ENCODE results near the gene GATA2. TPM values are rescaled to one million over a fixed set of nuclear protein-coding genes. Genes with fewer than 3 reads are reported as not detected.

GATA2 gene
- total RNA-seq, 1 experiment from 2014 or later, result 0.51 TPM

DNA sequence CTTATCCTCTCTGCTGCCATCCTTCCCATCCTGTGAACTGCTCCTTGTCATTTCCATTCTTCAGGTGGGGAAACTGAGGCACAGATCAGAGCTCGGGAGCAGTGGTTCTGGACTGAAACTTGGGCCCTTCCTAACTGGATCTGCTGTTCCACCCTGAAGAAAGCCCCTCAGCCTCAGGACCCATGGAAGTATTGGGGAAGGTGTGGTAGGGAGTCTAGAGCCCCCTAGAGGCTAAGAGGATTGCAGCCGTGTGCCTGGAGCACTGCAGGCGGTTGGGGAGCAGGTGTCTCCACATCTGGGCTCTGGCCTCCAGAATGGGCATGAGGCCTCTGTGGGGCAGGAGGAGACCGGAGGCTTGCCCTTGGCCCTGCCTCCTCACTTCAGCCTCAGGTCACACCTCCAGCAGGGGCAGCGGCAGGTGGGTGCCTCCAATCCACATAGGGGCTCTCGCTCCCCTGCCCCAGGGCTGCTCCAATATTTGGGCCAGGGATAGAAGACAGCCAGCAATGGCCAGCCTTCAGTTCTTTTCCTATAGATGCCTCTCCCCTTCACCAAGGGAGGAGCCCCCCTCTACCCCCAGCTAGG is 54.4 kb downstream of the GATA2 start:
- intact Hi-C loops (cut with micrococcal nuclease), result no loop called here
- Mint-ChIP-seq H3K4me1 (ENCODE audit: insufficient read depth, unreplicated experiment) (no peaks in the 10 kb centered on the region), H3K27ac (ENCODE audit: low read depth, unreplicated experiment) (no peak overlapping the region), H3K27me3 (ENCODE audit: insufficient read depth, unreplicated experiment) (peaks cover 65% of the 10 kb centered on the region), H3K9me3 (ENCODE audit: unreplicated experiment) (no peaks in the 10 kb centered on the region), H3K36me3 (ENCODE audit: insufficient read depth, unreplicated experiment) (no peaks in the 10 kb centered on the region), H3K4me3 (ENCODE audit: unreplicated experiment) (no peak overlapping the region)
- DNase-seq (ENCODE audit: unreplicated experiment), result no peak
- ChIA-PET POLR2A (interaction anchor here (0.6 kb wide), 1 partner anchor 152 kb away, joined by 3 read pairs; no protein-coding TSS in a partner anchor), CTCF (interaction anchor here (0.6 to 1.7 kb wide), 4 partner anchors 12 to 101 kb away, joined by 3 to 7 read pairs (median 4); no protein-coding TSS in a partner anchor)
- TF ChIP-seq, protein P1, sequence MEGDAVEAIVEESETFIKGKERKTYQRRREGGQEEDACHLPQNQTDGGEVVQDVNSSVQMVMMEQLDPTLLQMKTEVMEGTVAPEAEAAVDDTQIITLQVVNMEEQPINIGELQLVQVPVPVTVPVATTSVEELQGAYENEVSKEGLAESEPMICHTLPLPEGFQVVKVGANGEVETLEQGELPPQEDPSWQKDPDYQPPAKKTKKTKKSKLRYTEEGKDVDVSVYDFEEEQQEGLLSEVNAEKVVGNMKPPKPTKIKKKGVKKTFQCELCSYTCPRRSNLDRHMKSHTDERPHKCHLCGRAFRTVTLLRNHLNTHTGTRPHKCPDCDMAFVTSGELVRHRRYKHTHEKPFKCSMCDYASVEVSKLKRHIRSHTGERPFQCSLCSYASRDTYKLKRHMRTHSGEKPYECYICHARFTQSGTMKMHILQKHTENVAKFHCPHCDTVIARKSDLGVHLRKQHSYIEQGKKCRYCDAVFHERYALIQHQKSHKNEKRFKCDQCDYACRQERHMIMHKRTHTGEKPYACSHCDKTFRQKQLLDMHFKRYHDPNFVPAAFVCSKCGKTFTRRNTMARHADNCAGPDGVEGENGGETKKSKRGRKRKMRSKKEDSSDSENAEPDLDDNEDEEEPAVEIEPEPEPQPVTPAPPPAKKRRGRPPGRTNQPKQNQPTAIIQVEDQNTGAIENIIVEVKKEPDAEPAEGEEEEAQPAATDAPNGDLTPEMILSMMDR (IDR thresholded peaks at IDR 0.05; ENCODE audit: unreplicated experiment), result peak; percentile 24
- no TSS peak for BruUV-seq (replicated peaks)

DNA sequence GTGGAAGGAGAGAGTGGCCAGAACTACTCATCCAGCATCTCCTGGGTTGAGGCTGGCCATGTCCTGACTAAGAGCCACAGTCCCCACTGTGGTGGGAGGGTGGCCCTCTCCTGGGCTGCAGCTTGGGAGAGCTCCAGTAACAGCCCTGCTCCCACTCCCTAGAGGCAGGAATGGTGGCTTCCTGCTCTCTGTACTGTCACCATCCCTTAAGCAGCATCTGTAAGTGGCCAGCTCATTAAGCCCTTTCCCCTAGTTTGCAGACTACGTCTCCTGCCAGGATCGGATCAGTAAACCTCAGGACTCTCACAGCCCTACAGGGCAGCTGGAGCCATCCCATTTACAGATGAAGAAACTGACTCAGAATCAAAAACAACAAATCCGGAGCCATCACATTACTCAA is 56.8 kb downstream of the GATA2 start:
- Mint-ChIP-seq H3K27ac (ENCODE audit: low read depth, unreplicated experiment) (no peak overlapping the region), H3K4me3 (ENCODE audit: unreplicated experiment) (no peak overlapping the region), H3K36me3 (ENCODE audit: insufficient read depth, unreplicated experiment) (no peaks in the 10 kb centered on the region), H3K4me1 (ENCODE audit: insufficient read depth, unreplicated experiment) (no peaks in the 10 kb centered on the region), H3K27me3 (ENCODE audit: insufficient read depth, unreplicated experiment) (peaks cover 64% of the 10 kb centered on the region), H3K9me3 (ENCODE audit: unreplicated experiment) (no peaks in the 10 kb centered on the region)
- no TSS peak for BruUV-seq (replicated peaks)
- POLR2A ChIA-PET, result interaction anchor here (0.7 kb wide), 1 partner anchor 163 kb away, joined by 3 read pairs; no protein-coding TSS in a partner anchor
- no peak for DNase-seq (ENCODE audit: unreplicated experiment)
- TF ChIP-seq, protein P1 (IDR thresholded peaks at IDR 0.05; ENCODE audit: unreplicated experiment), result no peak
- intact Hi-C loops (cut with micrococcal nuclease), result no loop called here
- CTCF ChIA-PET, result interaction anchor here (0.5 to 0.9 kb wide), 3 partner anchors 10 to 534 kb away, joined by 3 to 6 read pairs (median 3); no protein-coding TSS in a partner anchor

DNA sequence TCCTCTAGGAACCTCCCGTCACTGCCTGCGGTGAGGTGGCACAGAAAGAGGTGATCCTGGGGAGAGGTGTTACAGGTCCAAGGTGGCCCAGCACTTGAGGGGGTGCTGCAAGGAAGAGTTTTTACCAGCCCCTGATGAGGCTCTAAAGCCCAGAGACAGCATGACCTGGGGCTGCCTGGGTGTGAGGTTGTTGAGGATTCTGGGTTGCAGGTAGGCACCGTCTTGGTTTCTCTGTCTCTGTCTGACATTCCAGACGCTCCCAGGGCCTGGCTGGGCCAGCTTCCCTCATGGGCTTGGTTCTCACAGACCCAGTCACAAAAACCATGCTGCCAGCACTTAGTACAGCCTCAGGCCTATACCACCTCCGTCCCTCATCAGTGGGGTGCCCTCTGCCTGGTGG is 57.4 kb downstream of the GATA2 start:
- no peak overlapping the region for H3K27ac Mint-ChIP-seq (ENCODE audit: low read depth, unreplicated experiment)
- no peaks in the 10 kb centered on the region for H3K9me3 Mint-ChIP-seq (ENCODE audit: unreplicated experiment)
- no peak for DNase-seq (ENCODE audit: unreplicated experiment)
- CTCF ChIA-PET, result interaction anchor here (0.7 to 0.9 kb wide), 2 partner anchors 10 to 72 kb away, joined by 3 to 6 read pairs; no protein-coding TSS in a partner anchor
- BruUV-seq (replicated peaks), result no TSS peak
- no peaks in the 10 kb centered on the region for H3K36me3 Mint-ChIP-seq (ENCODE audit: insufficient read depth, unreplicated experiment)
- H3K4me3 Mint-ChIP-seq (ENCODE audit: unreplicated experiment), result no peak overlapping the region
- intact Hi-C loops (cut with micrococcal nuclease), result no loop called here
- POLR2A ChIA-PET, result no interaction called here
- TF ChIP-seq, protein P1 (IDR thresholded peaks at IDR 0.05; ENCODE audit: unreplicated experiment), result no peak
- H3K27me3 Mint-ChIP-seq (ENCODE audit: insufficient read depth, unreplicated experiment), result peaks cover 64% of the 10 kb centered on the region
- no peaks in the 10 kb centered on the region for H3K4me1 Mint-ChIP-seq (ENCODE audit: insufficient read depth, unreplicated experiment)

DNA sequence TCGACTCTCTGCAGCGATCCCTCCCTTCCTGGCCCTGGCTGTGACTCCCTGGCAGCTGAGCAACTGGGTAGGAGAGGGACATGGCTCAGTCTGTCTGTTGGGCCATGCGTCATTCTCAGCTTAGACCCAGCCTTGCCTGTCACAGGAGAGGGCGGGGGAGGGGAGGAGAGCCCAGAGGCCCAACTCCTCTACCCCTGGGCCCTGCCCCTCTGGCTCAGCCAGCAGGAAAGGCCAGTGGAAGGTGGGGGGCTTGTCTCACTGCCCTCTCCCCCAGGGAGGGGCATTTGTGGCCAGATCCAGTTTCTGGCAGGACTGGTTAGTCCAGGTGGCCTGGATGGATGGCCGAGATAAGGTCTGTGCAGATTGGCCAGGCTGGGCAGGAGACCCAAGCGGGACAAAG is 57.9 kb downstream of the GATA2 start:
- Mint-ChIP-seq H3K4me1 (ENCODE audit: insufficient read depth, unreplicated experiment) (no peaks in the 10 kb centered on the region), H3K9me3 (ENCODE audit: unreplicated experiment) (no peaks in the 10 kb centered on the region), H3K36me3 (ENCODE audit: insufficient read depth, unreplicated experiment) (no peaks in the 10 kb centered on the region), H3K4me3 (ENCODE audit: unreplicated experiment) (no peak overlapping the region), H3K27me3 (ENCODE audit: insufficient read depth, unreplicated experiment) (peaks cover 64% of the 10 kb centered on the region), H3K27ac (ENCODE audit: low read depth, unreplicated experiment) (no peak overlapping the region)
- ChIA-PET CTCF (interaction anchor here (0.7 to 1.5 kb wide), 2 partner anchors 62 to 73 kb away, joined by 3 to 4 read pairs; no protein-coding TSS in a partner anchor), POLR2A (interaction anchor here (0.7 kb wide), 1 partner anchor 52 kb away, joined by 3 read pairs; no protein-coding TSS in a partner anchor)
- TF ChIP-seq, protein P1 (IDR thresholded peaks at IDR 0.05; ENCODE audit: unreplicated experiment), result no peak
- DNase-seq (ENCODE audit: unreplicated experiment), result no peak
- no TSS peak for BruUV-seq (replicated peaks)
- intact Hi-C loops (cut with micrococcal nuclease), result no loop called here

Data from MCF 10A (cell line).